IMR-90 (cell line): Measurements from ENCODE around the gene ITGAE. TPM values are rescaled to one million over a fixed set of nuclear protein-coding genes. Genes with fewer than 3 reads are reported as not detected.

Experiments used
- ATAC-seq: fragments of 200-7000 bp; cut with Tn5 transposase; 2 replicates; pipeline ENCODE4 v1.9.1; 2020; ENCODE audit warnings: low read depth, mild to moderate bottlenecking, moderate library complexity
- BruUV-seq: library from RNA; stranded (reverse); fragments of 400-500 nt; replicated peaks from 2 replicates; lab custom pipeline; 2021; lab: Mats Ljungman, UMichigan
- CTCF ChIA-PET: fragments of 300-600 bp; formaldehyde crosslinking; extraction: SDS; loops from one replicate; lab custom pipeline; 2021; ENCODE audit warnings: antibody characterized with exemption; lab: Yijun Ruan, JAX
- POLR2A ChIA-PET: fragments of 300-600 bp; sonication (Branson Sonifier 250); formaldehyde crosslinking; loops from one replicate; lab custom pipeline; 2022; ENCODE audit warnings: antibody characterized with exemption; ENCODE audit not compliant: unreplicated experiment; lab: Charles Lee
- DNase-seq: peaks from one replicate; pipeline ENCODE4 v3.0.0; 2013
- H2AFZ ChIP-seq: replicated peaks from 2 replicates; pipeline ENCODE3; 2013; ENCODE audit warnings: low read length, mild to moderate bottlenecking; ENCODE audit not compliant: poor library complexity
- H2AK5ac ChIP-seq: 2 replicates; pipeline ENCODE4 v1.6.1; 2013; ENCODE audit warnings: low read depth, low read length, inconsistent platforms
- H2AK9ac ChIP-seq: replicated peaks from 2 replicates; pipeline ENCODE3; 2013; ENCODE audit warnings: mild to moderate bottlenecking, low read depth, low read length, moderate library complexity; ENCODE audit not compliant: poor library complexity
- H2BK120ac ChIP-seq: 2 replicates; pipeline ENCODE4 v1.6.1; 2013; ENCODE audit warnings: low read depth, low read length, inconsistent platforms
- H2BK15ac ChIP-seq: 3 replicates; pipeline ENCODE4 v1.6.1; 2013; ENCODE audit warnings: low read depth, low read length, inconsistent platforms
- H2BK20ac ChIP-seq: 2 replicates; pipeline ENCODE4 v1.6.1; 2013; ENCODE audit warnings: low read depth, mild to moderate bottlenecking, inconsistent platforms, low read length, moderate library complexity
- H2BK5ac ChIP-seq: 2 replicates; pipeline ENCODE4 v1.6.1; 2013; ENCODE audit warnings: mild to moderate bottlenecking, low read depth, low read length, inconsistent platforms; ENCODE audit not compliant: poor library complexity, severe bottlenecking
- H3K14ac ChIP-seq: replicated peaks from 2 replicates; pipeline ENCODE4 v1.6.1; 2013; ENCODE audit warnings: low read depth, low read length, inconsistent platforms
- H3K18ac ChIP-seq: 2 replicates; pipeline ENCODE4 v1.6.1; 2013; ENCODE audit warnings: low read depth, low read length, control low read depth
- H3K23ac ChIP-seq: 2 replicates; pipeline ENCODE4 v1.6.1; 2013; ENCODE audit warnings: low read depth, low read length, inconsistent platforms
- H3K27ac ChIP-seq: 2 replicates; pipeline ENCODE4 v1.5.1; 2013; ENCODE audit warnings: mild to moderate bottlenecking, control low read depth, low read length; ENCODE audit not compliant: insufficient read depth
- H3K27me3 ChIP-seq: 2 replicates; pipeline ENCODE4 v1.6.1; 2013; ENCODE audit warnings: low read length; ENCODE audit not compliant: control insufficient read depth, insufficient read depth
- H3K36me3 ChIP-seq: 2 replicates; pipeline ENCODE4 v1.6.1; 2013; ENCODE audit warnings: low read length, mixed read lengths; ENCODE audit not compliant: control insufficient read depth, insufficient read depth
- H3K4ac ChIP-seq: 2 replicates; pipeline ENCODE4 v1.6.1; 2013; ENCODE audit warnings: low read depth, low read length, inconsistent platforms
- H3K4me1 ChIP-seq: 2 replicates; pipeline ENCODE4 v1.6.1; 2013; ENCODE audit warnings: low read length, mixed read lengths; ENCODE audit not compliant: control insufficient read depth, insufficient read depth
- H3K4me2 ChIP-seq: 2 replicates; pipeline ENCODE4 v1.6.1; 2013; ENCODE audit warnings: low read depth, mild to moderate bottlenecking, control low read depth, low read length, moderate library complexity
- H3K4me3 ChIP-seq: 2 replicates; pipeline ENCODE4 v1.5.1; 2013; ENCODE audit warnings: low read depth, mild to moderate bottlenecking, control low read depth, low read length, moderate library complexity; ENCODE audit not compliant: insufficient read depth
- H3K56ac ChIP-seq: 2 replicates; pipeline ENCODE4 v1.6.1; 2013; ENCODE audit warnings: low read length, inconsistent platforms; ENCODE audit not compliant: insufficient read depth; ENCODE audit errors: extremely low read depth
- H3K79me1 ChIP-seq, 2 experiments: 2 replicates each; pipeline ENCODE4 v1.6.1; 2013; ENCODE audit warnings: low read length in 2 of 2, inconsistent platforms in 1 of 2, low read depth in 1 of 2
- H3K9ac ChIP-seq: 2 replicates; pipeline ENCODE4 v1.6.1; 2013; ENCODE audit warnings: low read depth, low read length, control low read depth
- H3K9me1 ChIP-seq: 2 replicates; pipeline ENCODE4 v1.6.1; 2013; ENCODE audit warnings: low read length, inconsistent platforms; ENCODE audit not compliant: insufficient read depth
- H3K9me3 ChIP-seq: 2 replicates; pipeline ENCODE4 v1.6.1; 2013; ENCODE audit warnings: low read length; ENCODE audit not compliant: control insufficient read depth, insufficient read depth
- H4K20me1 ChIP-seq: 2 replicates; pipeline ENCODE4 v1.6.1; 2013; ENCODE audit warnings: low read length, inconsistent platforms; ENCODE audit not compliant: insufficient read depth
- H4K5ac ChIP-seq: 2 replicates; pipeline ENCODE4 v1.6.1; 2013; ENCODE audit warnings: mild to moderate bottlenecking, low read depth, low read length, control low read depth
- H4K8ac ChIP-seq, 2 experiments: 2 replicates each; pipeline ENCODE4 v1.6.1; 2013; ENCODE audit warnings: low read depth in 2 of 2, low read length in 2 of 2, control low read depth in 1 of 2, inconsistent platforms in 1 of 2
- H4K91ac ChIP-seq: 2 replicates; pipeline ENCODE4 v1.6.1; 2013; ENCODE audit warnings: low read depth, low read length, inconsistent platforms; ENCODE audit not compliant: insufficient read depth
- CTCF ChIP-seq: conservative IDR thresholded peaks from 2 replicates; pipeline ENCODE4 v1.5.1; 2012; ENCODE audit warnings: mild to moderate bottlenecking, low read depth, low read length, improper control_type of control experiment
- NFE2L2 ChIP-seq: fragments of 150-350 bp; IDR thresholded peaks from 2 replicates; pipeline ENCODE4 v1.6.1; 2016; ENCODE audit warnings: low read depth, mild to moderate bottlenecking, low read length
- RFX5 ChIP-seq: IDR thresholded peaks from 2 replicates; pipeline ENCODE4 v1.8.0; 2012; ENCODE audit warnings: low read depth, mild to moderate bottlenecking, low read length, moderate library complexity
- WGBS, 2 experiments: methylation state at CpG; one replicate each; pipeline versions ENCODE4 v1.1.5 to v1.1.7; 2013; ENCODE audit warnings: missing lambda C conversion rate in 2 of 2; ENCODE audit not compliant: insufficient read length in 1 of 2; ENCODE audit errors: extremely low coverage in 2 of 2; 5-methylcytosine and 5-hydroxymethylcytosine counted together
- dilution Hi-C: fragments of 300-500 bp; cut with HindIII; formaldehyde crosslinking; loops from one replicate; pipeline ENCODE4 v1.14.3; 2018; ENCODE audit warnings: low sequenced_read_pairs; ENCODE audit not compliant: unreplicated experiment
- in situ Hi-C: fragments of 300-500 bp; cut with MboI; formaldehyde crosslinking; loops from 3 replicates; pipeline ENCODE4 v1.14.3; 2019; ENCODE audit warnings: low sequenced_read_pairs, inconsistent platforms, mixed read lengths
- intact Hi-C: fragments of 100-400 bp; cut with micrococcal nuclease; formaldehyde crosslinking; loops from 2 replicates; pipeline ENCODE4 v1.10.0; 2022
- polyA plus RNA-seq, 3 experiments: library from polyadenylated mRNA; depleted of rRNA; stranded (reverse); fragments of >200 nt; gene quantifications; 2 replicates each; pipeline ENCODE4 v1.2.3, GENCODE V29; 2012; ENCODE audit warnings: low replicate concordance in 1 of 3
- total RNA-seq: library from RNA; depleted of rRNA; stranded (reverse); fragments of >200 nt; gene quantifications from 2 replicates; pipeline ENCODE4 v1.2.3, GENCODE V29; 2012
- TF ChIP-seq, protein P1 (sequence below): fragments of 150-350 bp; IDR thresholded peaks from 2 replicates; pipeline ENCODE4 v1.6.1; 2016; ENCODE audit warnings: low read depth, mild to moderate bottlenecking, low read length, moderate library complexity, borderline replicate concordance

The ITGAE gene
- total and polyA plus RNA-seq, 2 of the 4 experiments (the other 2 are of a cell fraction) = 54.1 to 60.8 TPM

DNA sequence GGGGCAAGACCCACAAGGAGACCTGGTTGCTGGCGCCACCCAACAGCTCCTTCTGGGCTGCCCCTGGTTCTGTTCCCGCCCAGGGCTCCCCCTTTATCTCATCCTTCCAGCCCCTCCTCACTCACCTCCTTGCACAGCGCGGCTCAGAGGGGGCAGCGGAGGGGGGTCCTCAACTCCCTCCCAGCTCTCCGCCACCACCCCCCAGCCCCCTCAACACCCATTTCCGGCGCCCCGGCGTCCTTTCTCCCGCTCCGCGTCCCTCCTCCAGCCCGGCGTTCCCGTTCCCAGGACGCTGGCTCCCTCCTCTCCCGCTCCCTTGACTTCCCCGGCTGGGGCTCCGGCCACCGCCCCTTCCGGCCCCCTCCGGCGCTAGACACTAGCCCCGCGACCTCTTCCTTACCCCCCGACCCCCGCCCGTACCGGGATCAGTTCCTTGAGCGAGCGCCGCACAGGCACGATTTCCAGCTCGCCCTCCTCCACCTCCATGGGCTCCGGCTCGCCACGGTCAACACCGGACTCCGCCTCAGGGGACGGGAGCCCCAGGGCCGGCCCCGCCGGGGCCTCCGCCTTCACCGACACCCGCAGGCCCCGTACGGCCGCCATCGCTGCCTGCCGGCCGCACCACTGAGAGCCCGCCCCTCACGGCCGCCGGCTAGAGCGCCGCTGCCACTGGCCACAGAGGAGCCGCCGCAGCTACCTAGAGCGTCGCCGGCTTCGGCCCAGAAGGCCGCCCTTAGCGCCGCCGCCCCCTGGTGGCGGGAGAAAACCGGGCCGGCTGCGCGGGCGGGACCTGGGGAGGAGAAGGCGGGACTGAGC, 44.8 kb upstream of the ITGAE start, which contains the start of gene NCBP3 (continued):
- TF ChIP-seq, protein P1, sequence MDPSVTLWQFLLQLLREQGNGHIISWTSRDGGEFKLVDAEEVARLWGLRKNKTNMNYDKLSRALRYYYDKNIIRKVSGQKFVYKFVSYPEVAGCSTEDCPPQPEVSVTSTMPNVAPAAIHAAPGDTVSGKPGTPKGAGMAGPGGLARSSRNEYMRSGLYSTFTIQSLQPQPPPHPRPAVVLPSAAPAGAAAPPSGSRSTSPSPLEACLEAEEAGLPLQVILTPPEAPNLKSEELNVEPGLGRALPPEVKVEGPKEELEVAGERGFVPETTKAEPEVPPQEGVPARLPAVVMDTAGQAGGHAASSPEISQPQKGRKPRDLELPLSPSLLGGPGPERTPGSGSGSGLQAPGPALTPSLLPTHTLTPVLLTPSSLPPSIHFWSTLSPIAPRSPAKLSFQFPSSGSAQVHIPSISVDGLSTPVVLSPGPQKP = no peak
- TF ChIP-seq NFE2L2 = no peak

DNA sequence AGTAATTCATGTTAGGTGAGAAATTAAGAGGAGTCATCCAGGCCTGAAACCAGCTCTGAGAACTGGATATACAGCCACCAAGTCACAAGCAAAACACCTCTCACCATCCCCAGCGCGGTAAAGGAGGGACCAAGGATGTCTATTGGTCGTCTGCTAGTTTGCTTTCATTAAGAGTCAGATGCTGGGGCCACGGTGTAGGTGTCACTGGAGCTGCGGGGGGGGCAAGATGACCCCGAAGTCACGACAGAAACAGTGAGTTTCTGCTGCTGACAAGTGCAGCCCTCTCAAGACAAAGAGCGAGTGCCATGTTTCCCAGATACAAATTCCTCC, 44.3 kb upstream of the ITGAE start:
- TF ChIP-seq CTCF = no peak
- TF ChIP-seq RFX5 = no peak
- DNase-seq (no peak), ATAC-seq (peak; percentile 2)
- H3K9me3 ChIP-seq = no peaks in the 10 kb centered on the region
- H2AK5ac ChIP-seq = peak overlapping the region; percentile 29; the same call in 1 of the 2 replicates
- no peak overlapping the region for H3K18ac ChIP-seq
- peaks cover 9% of the 10 kb centered on the region; the same call in 1 of the 2 replicates for H3K9me1 ChIP-seq
- H3K23ac ChIP-seq = peak overlapping the region; percentile 41
- H2AFZ ChIP-seq = peak overlapping the region; percentile 98
- dilution Hi-C loops (no loop called here), intact Hi-C loops (no loop called here), in situ Hi-C loops (no loop called here)
- peak overlapping the region; percentile 35 for H2AK9ac ChIP-seq
- peak overlapping the region; percentile 95 for H3K9ac ChIP-seq
- peak overlapping the region; percentile 57; the same call in 1 of the 2 replicates for H3K4ac ChIP-seq
- peak overlapping the region; percentile 88 for H3K4me3 ChIP-seq
- H2BK5ac ChIP-seq = peak overlapping the region; percentile 84
- peak overlapping the region; percentile 28 for H4K91ac ChIP-seq
- H3K56ac ChIP-seq = peak overlapping the region; percentile 13; the same call in 1 of the 2 replicates
- ChIA-PET POLR2A (interaction anchor here (0.7 kb wide), 2 partner anchors 72 to 110 kb away, joined by 3 read pairs; no protein-coding TSS in a partner anchor), CTCF (interaction anchor here (1.6 to 3.2 kb wide), 6 partner anchors 11 to 114 kb away, joined by 3 to 18 read pairs (median 8); no protein-coding TSS in a partner anchor)
- H3K36me3 ChIP-seq = peaks cover 14% of the 10 kb centered on the region
- H3K4me1 ChIP-seq = peaks cover 3% of the 10 kb centered on the region
- H3K27me3 ChIP-seq = peaks cover 2% of the 10 kb centered on the region; the same call in 1 of the 2 replicates
- H4K5ac ChIP-seq = no peak overlapping the region
- peak overlapping the region; percentile 95 for H3K27ac ChIP-seq
- peak overlapping the region in 1 of 2 experiments; percentile 38; a peak in 1 of 4 replicates for H4K8ac ChIP-seq
- no peak overlapping the region for H2BK120ac ChIP-seq
- no TSS peak for BruUV-seq
- peak overlapping the region; percentile 30; the same call in 1 of the 2 replicates for H3K14ac ChIP-seq
- peaks cover 13% of the 10 kb centered on the region; the same call in 1 of the 2 replicates for H4K20me1 ChIP-seq
- H2BK20ac ChIP-seq = no peak overlapping the region
- H3K4me2 ChIP-seq = peak overlapping the region; percentile 97
- WGBS, 2 experiments = 0% methylated on average over 5 of the region's 8 CpGs; no CpG with 5 or more reads in 1 of the 2 experiments
- peaks cover 20 to 37% of the 10 kb centered on the region in 2 experiments for H3K79me1 ChIP-seq
- H2BK15ac ChIP-seq = no peak overlapping the region
